IMR-90 (cell line): Measurements from ENCODE around the gene ZNF385D. TPM values are rescaled to one million over a fixed set of nuclear protein-coding genes. Genes with fewer than 3 reads are reported as not detected.

Source experiments
- ATAC-seq: fragments of 200-7000 bp; cut with Tn5 transposase; 2 replicates; pipeline ENCODE4 v1.9.1; 2020; ENCODE audit warnings: low read depth, mild to moderate bottlenecking, moderate library complexity
- BruUV-seq: library from RNA; stranded (reverse); fragments of 400-500 nt; replicated peaks from 2 replicates; lab custom pipeline; 2021; lab: Mats Ljungman, UMichigan
- CTCF ChIA-PET: fragments of 300-600 bp; formaldehyde crosslinking; extraction: SDS; loops from one replicate; lab custom pipeline; 2021; ENCODE audit warnings: antibody characterized with exemption; lab: Yijun Ruan, JAX
- POLR2A ChIA-PET: fragments of 300-600 bp; sonication (Branson Sonifier 250); formaldehyde crosslinking; loops from one replicate; lab custom pipeline; 2022; ENCODE audit warnings: antibody characterized with exemption; ENCODE audit not compliant: unreplicated experiment; lab: Charles Lee
- DNase-seq: peaks from one replicate; pipeline ENCODE4 v3.0.0; 2013
- H2AFZ ChIP-seq: replicated peaks from 2 replicates; pipeline ENCODE3; 2013; ENCODE audit warnings: low read length, mild to moderate bottlenecking; ENCODE audit not compliant: poor library complexity
- H2AK5ac ChIP-seq: 2 replicates; pipeline ENCODE4 v1.6.1; 2013; ENCODE audit warnings: low read depth, low read length, inconsistent platforms
- H2AK9ac ChIP-seq: replicated peaks from 2 replicates; pipeline ENCODE3; 2013; ENCODE audit warnings: mild to moderate bottlenecking, low read depth, low read length, moderate library complexity; ENCODE audit not compliant: poor library complexity
- H2BK120ac ChIP-seq: 2 replicates; pipeline ENCODE4 v1.6.1; 2013; ENCODE audit warnings: low read depth, low read length, inconsistent platforms
- H2BK15ac ChIP-seq: 3 replicates; pipeline ENCODE4 v1.6.1; 2013; ENCODE audit warnings: low read depth, low read length, inconsistent platforms
- H2BK20ac ChIP-seq: 2 replicates; pipeline ENCODE4 v1.6.1; 2013; ENCODE audit warnings: low read depth, mild to moderate bottlenecking, inconsistent platforms, low read length, moderate library complexity
- H2BK5ac ChIP-seq: 2 replicates; pipeline ENCODE4 v1.6.1; 2013; ENCODE audit warnings: mild to moderate bottlenecking, low read depth, low read length, inconsistent platforms; ENCODE audit not compliant: poor library complexity, severe bottlenecking
- H3K14ac ChIP-seq: replicated peaks from 2 replicates; pipeline ENCODE4 v1.6.1; 2013; ENCODE audit warnings: low read depth, low read length, inconsistent platforms
- H3K18ac ChIP-seq: 2 replicates; pipeline ENCODE4 v1.6.1; 2013; ENCODE audit warnings: low read depth, low read length, control low read depth
- H3K23ac ChIP-seq: 2 replicates; pipeline ENCODE4 v1.6.1; 2013; ENCODE audit warnings: low read depth, low read length, inconsistent platforms
- H3K27ac ChIP-seq: 2 replicates; pipeline ENCODE4 v1.5.1; 2013; ENCODE audit warnings: mild to moderate bottlenecking, control low read depth, low read length; ENCODE audit not compliant: insufficient read depth
- H3K27me3 ChIP-seq: 2 replicates; pipeline ENCODE4 v1.6.1; 2013; ENCODE audit warnings: low read length; ENCODE audit not compliant: control insufficient read depth, insufficient read depth
- H3K36me3 ChIP-seq: 2 replicates; pipeline ENCODE4 v1.6.1; 2013; ENCODE audit warnings: low read length, mixed read lengths; ENCODE audit not compliant: control insufficient read depth, insufficient read depth
- H3K4ac ChIP-seq: 2 replicates; pipeline ENCODE4 v1.6.1; 2013; ENCODE audit warnings: low read depth, low read length, inconsistent platforms
- H3K4me1 ChIP-seq: 2 replicates; pipeline ENCODE4 v1.6.1; 2013; ENCODE audit warnings: low read length, mixed read lengths; ENCODE audit not compliant: control insufficient read depth, insufficient read depth
- H3K4me2 ChIP-seq: 2 replicates; pipeline ENCODE4 v1.6.1; 2013; ENCODE audit warnings: low read depth, mild to moderate bottlenecking, control low read depth, low read length, moderate library complexity
- H3K4me3 ChIP-seq: 2 replicates; pipeline ENCODE4 v1.5.1; 2013; ENCODE audit warnings: low read depth, mild to moderate bottlenecking, control low read depth, low read length, moderate library complexity; ENCODE audit not compliant: insufficient read depth
- H3K56ac ChIP-seq: 2 replicates; pipeline ENCODE4 v1.6.1; 2013; ENCODE audit warnings: low read length, inconsistent platforms; ENCODE audit not compliant: insufficient read depth; ENCODE audit errors: extremely low read depth
- H3K79me1 ChIP-seq, 2 experiments: 2 replicates each; pipeline ENCODE4 v1.6.1; 2013; ENCODE audit warnings: low read length in 2 of 2, inconsistent platforms in 1 of 2, low read depth in 1 of 2
- H3K9ac ChIP-seq: 2 replicates; pipeline ENCODE4 v1.6.1; 2013; ENCODE audit warnings: low read depth, low read length, control low read depth
- H3K9me1 ChIP-seq: 2 replicates; pipeline ENCODE4 v1.6.1; 2013; ENCODE audit warnings: low read length, inconsistent platforms; ENCODE audit not compliant: insufficient read depth
- H3K9me3 ChIP-seq: 2 replicates; pipeline ENCODE4 v1.6.1; 2013; ENCODE audit warnings: low read length; ENCODE audit not compliant: control insufficient read depth, insufficient read depth
- H4K20me1 ChIP-seq: 2 replicates; pipeline ENCODE4 v1.6.1; 2013; ENCODE audit warnings: low read length, inconsistent platforms; ENCODE audit not compliant: insufficient read depth
- H4K5ac ChIP-seq: 2 replicates; pipeline ENCODE4 v1.6.1; 2013; ENCODE audit warnings: mild to moderate bottlenecking, low read depth, low read length, control low read depth
- H4K8ac ChIP-seq, 2 experiments: 2 replicates each; pipeline ENCODE4 v1.6.1; 2013; ENCODE audit warnings: low read depth in 2 of 2, low read length in 2 of 2, control low read depth in 1 of 2, inconsistent platforms in 1 of 2
- H4K91ac ChIP-seq: 2 replicates; pipeline ENCODE4 v1.6.1; 2013; ENCODE audit warnings: low read depth, low read length, inconsistent platforms; ENCODE audit not compliant: insufficient read depth
- BHLHE40 ChIP-seq: fragments of 150-350 bp; IDR thresholded peaks from 2 replicates; pipeline ENCODE4 v1.6.1; 2016; ENCODE audit warnings: mild to moderate bottlenecking, low read depth, low read length
- CEBPB ChIP-seq: IDR thresholded peaks from 2 replicates; pipeline ENCODE4 v1.6.1; 2012; ENCODE audit warnings: low read depth, low read length, improper control_type of control experiment
- FOS ChIP-seq: fragments of 150-350 bp; IDR thresholded peaks from 2 replicates; pipeline ENCODE4 v1.6.1; 2016; ENCODE audit warnings: low read depth, low read length
- MAFK ChIP-seq: IDR thresholded peaks from 2 replicates; pipeline ENCODE4 v1.6.1; 2012; ENCODE audit warnings: low read depth, low read length, improper control_type of control experiment
- MAZ ChIP-seq: IDR thresholded peaks from 2 replicates; pipeline ENCODE4 v1.6.1; 2012; ENCODE audit warnings: low read depth, mild to moderate bottlenecking, low read length, improper control_type of control experiment, moderate library complexity, borderline replicate concordance
- MXI1 ChIP-seq: IDR thresholded peaks from 2 replicates; pipeline ENCODE4 v1.6.1; 2012; ENCODE audit warnings: low read depth, mild to moderate bottlenecking, low read length, moderate library complexity, borderline replicate concordance
- NFE2L2 ChIP-seq: fragments of 150-350 bp; IDR thresholded peaks from 2 replicates; pipeline ENCODE4 v1.6.1; 2016; ENCODE audit warnings: low read depth, mild to moderate bottlenecking, low read length
- SMC3 ChIP-seq: fragments of 150-350 bp; IDR thresholded peaks from 2 replicates; pipeline ENCODE4 v1.6.1; 2016; ENCODE audit warnings: low read depth, mild to moderate bottlenecking, antibody characterized with exemption, low read length, moderate library complexity
- WGBS, 2 experiments: methylation state at CpG; one replicate each; pipeline versions ENCODE4 v1.1.5 to v1.1.7; 2013; ENCODE audit warnings: missing lambda C conversion rate in 2 of 2; ENCODE audit not compliant: insufficient read length in 1 of 2; ENCODE audit errors: extremely low coverage in 2 of 2; 5-methylcytosine and 5-hydroxymethylcytosine counted together
- dilution Hi-C: fragments of 300-500 bp; cut with HindIII; formaldehyde crosslinking; loops from one replicate; pipeline ENCODE4 v1.14.3; 2018; ENCODE audit warnings: low sequenced_read_pairs; ENCODE audit not compliant: unreplicated experiment
- in situ Hi-C: fragments of 300-500 bp; cut with MboI; formaldehyde crosslinking; loops from 3 replicates; pipeline ENCODE4 v1.14.3; 2019; ENCODE audit warnings: low sequenced_read_pairs, inconsistent platforms, mixed read lengths
- intact Hi-C: fragments of 100-400 bp; cut with micrococcal nuclease; formaldehyde crosslinking; loops from 2 replicates; pipeline ENCODE4 v1.10.0; 2022
- polyA plus RNA-seq, 3 experiments: library from polyadenylated mRNA; depleted of rRNA; stranded (reverse); fragments of >200 nt; gene quantifications; 2 replicates each; pipeline ENCODE4 v1.2.3, GENCODE V29; 2012; ENCODE audit warnings: low replicate concordance in 1 of 3
- total RNA-seq: library from RNA; depleted of rRNA; stranded (reverse); fragments of >200 nt; gene quantifications from 2 replicates; pipeline ENCODE4 v1.2.3, GENCODE V29; 2012
- TF ChIP-seq, protein P1 (sequence below): conservative IDR thresholded peaks from 2 replicates; pipeline ENCODE4 v1.5.1; 2012; ENCODE audit warnings: mild to moderate bottlenecking, low read depth, low read length, improper control_type of control experiment

Gene ZNF385D
- total and polyA plus RNA-seq, 2 of the 4 experiments (the other 2 are of a cell fraction), result 0.18 to 2.4 TPM

DNA sequence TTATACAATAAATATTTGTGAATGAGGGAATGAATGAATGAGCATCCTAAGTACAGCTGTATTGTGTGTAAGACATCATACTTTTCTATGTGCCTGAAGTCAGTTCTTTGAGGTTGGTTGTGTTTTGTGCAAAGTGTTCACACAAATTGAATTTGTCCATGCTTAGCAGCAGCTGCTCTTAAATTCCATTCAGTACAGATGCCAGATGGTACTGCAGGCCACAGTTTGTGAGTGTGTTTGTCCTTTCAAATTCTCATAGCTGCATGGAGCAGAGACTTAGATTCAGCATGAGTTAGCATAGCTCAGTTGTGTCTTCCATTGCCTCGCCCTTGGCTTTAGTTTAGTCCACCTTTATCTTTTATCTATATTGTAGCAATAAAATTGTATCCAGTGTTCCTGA is 3.8 kb upstream of the ZNF385D start:
- H3K4me3 ChIP-seq, result no peak overlapping the region
- ChIA-PET CTCF (no interaction called here), POLR2A (no interaction called here)
- no peak overlapping the region for H2BK5ac ChIP-seq
- H3K27ac ChIP-seq, result no peak overlapping the region
- no peak overlapping the region for H2AFZ ChIP-seq
- no peak overlapping the region for H2BK120ac ChIP-seq
- H3K4me1 ChIP-seq, result no peaks in the 10 kb centered on the region
- no peaks in the 10 kb centered on the region for H3K27me3 ChIP-seq
- TF ChIP-seq MAZ, result no peak
- TF ChIP-seq FOS, result no peak
- TF ChIP-seq NFE2L2, result no peak
- no peak for TF ChIP-seq MAFK
- TF ChIP-seq SMC3, result no peak
- TF ChIP-seq CEBPB, result no peak
- TF ChIP-seq, protein P1, sequence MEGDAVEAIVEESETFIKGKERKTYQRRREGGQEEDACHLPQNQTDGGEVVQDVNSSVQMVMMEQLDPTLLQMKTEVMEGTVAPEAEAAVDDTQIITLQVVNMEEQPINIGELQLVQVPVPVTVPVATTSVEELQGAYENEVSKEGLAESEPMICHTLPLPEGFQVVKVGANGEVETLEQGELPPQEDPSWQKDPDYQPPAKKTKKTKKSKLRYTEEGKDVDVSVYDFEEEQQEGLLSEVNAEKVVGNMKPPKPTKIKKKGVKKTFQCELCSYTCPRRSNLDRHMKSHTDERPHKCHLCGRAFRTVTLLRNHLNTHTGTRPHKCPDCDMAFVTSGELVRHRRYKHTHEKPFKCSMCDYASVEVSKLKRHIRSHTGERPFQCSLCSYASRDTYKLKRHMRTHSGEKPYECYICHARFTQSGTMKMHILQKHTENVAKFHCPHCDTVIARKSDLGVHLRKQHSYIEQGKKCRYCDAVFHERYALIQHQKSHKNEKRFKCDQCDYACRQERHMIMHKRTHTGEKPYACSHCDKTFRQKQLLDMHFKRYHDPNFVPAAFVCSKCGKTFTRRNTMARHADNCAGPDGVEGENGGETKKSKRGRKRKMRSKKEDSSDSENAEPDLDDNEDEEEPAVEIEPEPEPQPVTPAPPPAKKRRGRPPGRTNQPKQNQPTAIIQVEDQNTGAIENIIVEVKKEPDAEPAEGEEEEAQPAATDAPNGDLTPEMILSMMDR, result no peak
- no peak for TF ChIP-seq BHLHE40
- TF ChIP-seq MXI1, result no peak
- H4K20me1 ChIP-seq, result no peaks in the 10 kb centered on the region
- no peaks in the 10 kb centered on the region for H3K36me3 ChIP-seq
- no peak overlapping the region for H2AK5ac ChIP-seq
- no peak overlapping the region for H2BK15ac ChIP-seq
- ATAC-seq (no peak), DNase-seq (no peak)
- BruUV-seq, result no TSS peak
- H3K4me2 ChIP-seq, result no peak overlapping the region
- H4K8ac ChIP-seq, result no peak overlapping the region
- no peak overlapping the region for H3K14ac ChIP-seq
- H4K5ac ChIP-seq, result no peak overlapping the region
- in situ Hi-C loops (no loop called here), dilution Hi-C loops (no loop called here), intact Hi-C loops (no loop called here)
- H3K18ac ChIP-seq, result no peak overlapping the region
- no CpG with 5 or more reads among the region's 1 CpG for WGBS, 2 experiments
- no peak overlapping the region for H4K91ac ChIP-seq
- no peak overlapping the region for H3K23ac ChIP-seq
- H2BK20ac ChIP-seq, result no peak overlapping the region
- H3K9ac ChIP-seq, result no peak overlapping the region
- H2AK9ac ChIP-seq, result no peak overlapping the region
- H3K9me3 ChIP-seq, result no peaks in the 10 kb centered on the region
- no peak overlapping the region for H3K4ac ChIP-seq
- H3K9me1 ChIP-seq, result no peaks in the 10 kb centered on the region
- no peak overlapping the region for H3K56ac ChIP-seq
- H3K79me1 ChIP-seq, result no peaks in the 10 kb centered on the region
